ENCODE results near the gene DEPP1. TPM values are rescaled to one million over a fixed set of nuclear protein-coding genes. Genes with fewer than 3 reads are reported as not detected.
A peak's percentile ranks its signal among the peaks of the same experiment; 100 is the strongest.

DEPP1 gene
- total and polyA plus RNA-seq, 4 donors: 10.7 to 79.3 (median 33.5) TPM

DNA sequence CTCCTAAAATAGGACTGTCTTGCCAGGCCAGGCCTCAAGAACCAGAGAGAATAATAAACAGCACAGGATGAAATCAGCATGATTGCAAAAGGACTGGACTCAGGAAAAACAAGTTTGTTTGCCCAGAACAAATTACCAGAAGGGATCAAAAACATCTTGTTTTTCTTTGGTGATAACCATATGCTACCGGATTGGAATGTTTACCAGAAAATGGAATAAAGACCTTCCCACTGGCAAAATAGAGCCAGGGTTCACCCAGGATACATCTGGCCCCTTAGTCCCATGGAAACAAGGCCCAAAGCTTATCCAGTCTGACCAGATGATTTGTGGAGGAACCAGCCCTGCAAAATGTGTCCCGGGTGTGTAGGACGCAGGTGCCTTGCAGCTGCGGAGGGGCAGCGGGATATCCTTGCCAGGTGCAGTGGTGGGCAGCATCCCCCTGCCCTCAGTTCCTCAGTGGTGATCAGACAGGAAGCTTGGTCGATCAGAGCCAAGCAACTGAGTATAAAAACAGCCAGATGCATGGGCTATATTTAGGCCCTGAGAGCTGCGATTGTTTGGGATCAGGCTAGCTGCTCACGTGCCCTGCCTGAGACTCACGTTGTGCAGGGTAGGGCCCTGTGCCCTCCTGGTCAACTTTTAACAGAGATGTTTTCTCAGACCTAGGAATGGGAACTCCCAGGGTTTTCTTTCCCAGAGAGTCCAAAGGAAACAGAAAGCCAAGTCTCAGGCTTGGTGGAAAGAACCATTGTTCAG is 17.5 kb upstream of the DEPP1 start:
- Histone ChIP-seq H3K9ac (ENCODE audit: low read depth in 1 of 2, low read length in 2 of 2) (peak overlapping the region in 1 of 2 donors; percentile 29), H3K4me3 (ENCODE audit: low read depth in 1 of 3, low read length in 3 of 3) (no peak overlapping the region), H3K27ac (ENCODE audit: low read depth in 1 of 2, low read length in 2 of 2) (peak overlapping the region; percentile 65 to 94), H3K27me3 (ENCODE audit: control insufficient read depth in 4 of 4, insufficient read depth in 4 of 4, low read length in 3 of 4) (no peaks in the 10 kb centered on the region), H3K36me3 (ENCODE audit: control insufficient read depth in 4 of 4, insufficient read depth in 3 of 4, low read depth in 1 of 4, low read length in 3 of 4) (no peaks in the 10 kb centered on the region), H3K4me1 (ENCODE audit: control insufficient read depth in 4 of 4, insufficient read depth in 4 of 4, low read length in 3 of 4) (peaks cover 38 to 82% (median 62%) of the 10 kb centered on the region in 4 donors), H3K9me3 (ENCODE audit: control insufficient read depth in 4 of 4, low read length in 3 of 4) (no peaks in the 10 kb centered on the region)
- DNase-seq (ENCODE audit: low spot score): no peak
- WGBS: 19% methylated on average over 9 of the region's 9 CpGs
- TF ChIP-seq, protein P1, sequence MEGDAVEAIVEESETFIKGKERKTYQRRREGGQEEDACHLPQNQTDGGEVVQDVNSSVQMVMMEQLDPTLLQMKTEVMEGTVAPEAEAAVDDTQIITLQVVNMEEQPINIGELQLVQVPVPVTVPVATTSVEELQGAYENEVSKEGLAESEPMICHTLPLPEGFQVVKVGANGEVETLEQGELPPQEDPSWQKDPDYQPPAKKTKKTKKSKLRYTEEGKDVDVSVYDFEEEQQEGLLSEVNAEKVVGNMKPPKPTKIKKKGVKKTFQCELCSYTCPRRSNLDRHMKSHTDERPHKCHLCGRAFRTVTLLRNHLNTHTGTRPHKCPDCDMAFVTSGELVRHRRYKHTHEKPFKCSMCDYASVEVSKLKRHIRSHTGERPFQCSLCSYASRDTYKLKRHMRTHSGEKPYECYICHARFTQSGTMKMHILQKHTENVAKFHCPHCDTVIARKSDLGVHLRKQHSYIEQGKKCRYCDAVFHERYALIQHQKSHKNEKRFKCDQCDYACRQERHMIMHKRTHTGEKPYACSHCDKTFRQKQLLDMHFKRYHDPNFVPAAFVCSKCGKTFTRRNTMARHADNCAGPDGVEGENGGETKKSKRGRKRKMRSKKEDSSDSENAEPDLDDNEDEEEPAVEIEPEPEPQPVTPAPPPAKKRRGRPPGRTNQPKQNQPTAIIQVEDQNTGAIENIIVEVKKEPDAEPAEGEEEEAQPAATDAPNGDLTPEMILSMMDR (IDR thresholded peaks at IDR 0.05; ENCODE audit: low read depth, low read length, missing input control): no peak
- TF ChIP-seq RXRA (IDR thresholded peaks at IDR 0.05): peak; percentile 78 to 82
- peak; percentile 72 to 74 for TF ChIP-seq HNF4A (conservative IDR thresholded peaks at IDR 0.05)
- TF ChIP-seq, protein P2, sequence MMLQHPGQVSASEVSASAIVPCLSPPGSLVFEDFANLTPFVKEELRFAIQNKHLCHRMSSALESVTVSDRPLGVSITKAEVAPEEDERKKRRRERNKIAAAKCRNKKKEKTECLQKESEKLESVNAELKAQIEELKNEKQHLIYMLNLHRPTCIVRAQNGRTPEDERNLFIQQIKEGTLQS (IDR thresholded peaks at IDR 0.05): no peak
- no peak for TF ChIP-seq TAF1 (conservative IDR thresholded peaks at IDR 0.05)
- peak in 1 of 2 donors; percentile 41 for TF ChIP-seq EGR1 (IDR thresholded peaks at IDR 0.05; ENCODE audit: low read depth in 2 of 2)
- TF ChIP-seq FOXA1 (IDR thresholded peaks at IDR 0.05): peak; percentile 25
- no peak for TF ChIP-seq HNF4G (IDR thresholded peaks at IDR 0.05)
- peak; percentile 66 for TF ChIP-seq YY1 (IDR thresholded peaks at IDR 0.05)
- TF ChIP-seq, protein P3, sequence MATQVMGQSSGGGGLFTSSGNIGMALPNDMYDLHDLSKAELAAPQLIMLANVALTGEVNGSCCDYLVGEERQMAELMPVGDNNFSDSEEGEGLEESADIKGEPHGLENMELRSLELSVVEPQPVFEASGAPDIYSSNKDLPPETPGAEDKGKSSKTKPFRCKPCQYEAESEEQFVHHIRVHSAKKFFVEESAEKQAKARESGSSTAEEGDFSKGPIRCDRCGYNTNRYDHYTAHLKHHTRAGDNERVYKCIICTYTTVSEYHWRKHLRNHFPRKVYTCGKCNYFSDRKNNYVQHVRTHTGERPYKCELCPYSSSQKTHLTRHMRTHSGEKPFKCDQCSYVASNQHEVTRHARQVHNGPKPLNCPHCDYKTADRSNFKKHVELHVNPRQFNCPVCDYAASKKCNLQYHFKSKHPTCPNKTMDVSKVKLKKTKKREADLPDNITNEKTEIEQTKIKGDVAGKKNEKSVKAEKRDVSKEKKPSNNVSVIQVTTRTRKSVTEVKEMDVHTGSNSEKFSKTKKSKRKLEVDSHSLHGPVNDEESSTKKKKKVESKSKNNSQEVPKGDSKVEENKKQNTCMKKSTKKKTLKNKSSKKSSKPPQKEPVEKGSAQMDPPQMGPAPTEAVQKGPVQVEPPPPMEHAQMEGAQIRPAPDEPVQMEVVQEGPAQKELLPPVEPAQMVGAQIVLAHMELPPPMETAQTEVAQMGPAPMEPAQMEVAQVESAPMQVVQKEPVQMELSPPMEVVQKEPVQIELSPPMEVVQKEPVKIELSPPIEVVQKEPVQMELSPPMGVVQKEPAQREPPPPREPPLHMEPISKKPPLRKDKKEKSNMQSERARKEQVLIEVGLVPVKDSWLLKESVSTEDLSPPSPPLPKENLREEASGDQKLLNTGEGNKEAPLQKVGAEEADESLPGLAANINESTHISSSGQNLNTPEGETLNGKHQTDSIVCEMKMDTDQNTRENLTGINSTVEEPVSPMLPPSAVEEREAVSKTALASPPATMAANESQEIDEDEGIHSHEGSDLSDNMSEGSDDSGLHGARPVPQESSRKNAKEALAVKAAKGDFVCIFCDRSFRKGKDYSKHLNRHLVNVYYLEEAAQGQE (IDR thresholded peaks at IDR 0.05): peak; percentile 16
- TF ChIP-seq RAD21 (IDR thresholded peaks at IDR 0.05): peak; percentile 29 to 43
- peak; percentile 69 for TF ChIP-seq NR2F2 (IDR thresholded peaks at IDR 0.05)
- peak; percentile 85 for TF ChIP-seq SP1 (IDR thresholded peaks at IDR 0.05)
- TF ChIP-seq, protein P4, sequence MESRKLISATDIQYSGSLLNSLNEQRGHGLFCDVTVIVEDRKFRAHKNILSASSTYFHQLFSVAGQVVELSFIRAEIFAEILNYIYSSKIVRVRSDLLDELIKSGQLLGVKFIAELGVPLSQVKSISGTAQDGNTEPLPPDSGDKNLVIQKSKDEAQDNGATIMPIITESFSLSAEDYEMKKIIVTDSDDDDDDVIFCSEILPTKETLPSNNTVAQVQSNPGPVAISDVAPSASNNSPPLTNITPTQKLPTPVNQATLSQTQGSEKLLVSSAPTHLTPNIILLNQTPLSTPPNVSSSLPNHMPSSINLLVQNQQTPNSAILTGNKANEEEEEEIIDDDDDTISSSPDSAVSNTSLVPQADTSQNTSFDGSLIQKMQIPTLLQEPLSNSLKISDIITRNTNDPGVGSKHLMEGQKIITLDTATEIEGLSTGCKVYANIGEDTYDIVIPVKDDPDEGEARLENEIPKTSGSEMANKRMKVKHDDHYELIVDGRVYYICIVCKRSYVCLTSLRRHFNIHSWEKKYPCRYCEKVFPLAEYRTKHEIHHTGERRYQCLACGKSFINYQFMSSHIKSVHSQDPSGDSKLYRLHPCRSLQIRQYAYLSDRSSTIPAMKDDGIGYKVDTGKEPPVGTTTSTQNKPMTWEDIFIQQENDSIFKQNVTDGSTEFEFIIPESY (IDR thresholded peaks at IDR 0.05): peak; percentile 54
- TF ChIP-seq GABPA (IDR thresholded peaks at IDR 0.05 in 1 of 2, conservative IDR thresholded peaks at IDR 0.05 in 1 of 2): no peak
- TF ChIP-seq, protein P5, sequence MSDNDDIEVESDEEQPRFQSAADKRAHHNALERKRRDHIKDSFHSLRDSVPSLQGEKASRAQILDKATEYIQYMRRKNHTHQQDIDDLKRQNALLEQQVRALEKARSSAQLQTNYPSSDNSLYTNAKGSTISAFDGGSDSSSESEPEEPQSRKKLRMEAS (IDR thresholded peaks at IDR 0.05): peak; percentile 30
- peak; percentile 72 for TF ChIP-seq FOXA2 (IDR thresholded peaks at IDR 0.05)
- TF ChIP-seq JUND (IDR thresholded peaks at IDR 0.05): peak; percentile 61 to 68
